Measurements from ENCODE around the gene TRPM7. TPM values are rescaled to one million over a fixed set of nuclear protein-coding genes. Genes with fewer than 3 reads are reported as not detected.

The TRPM7 gene
- total and polyA plus RNA-seq, 2 of the 13 experiments (the other 11 are each of a cell fraction or from before 2014, with no cell fraction given) = 11.0 to 36.0 TPM

DNA sequence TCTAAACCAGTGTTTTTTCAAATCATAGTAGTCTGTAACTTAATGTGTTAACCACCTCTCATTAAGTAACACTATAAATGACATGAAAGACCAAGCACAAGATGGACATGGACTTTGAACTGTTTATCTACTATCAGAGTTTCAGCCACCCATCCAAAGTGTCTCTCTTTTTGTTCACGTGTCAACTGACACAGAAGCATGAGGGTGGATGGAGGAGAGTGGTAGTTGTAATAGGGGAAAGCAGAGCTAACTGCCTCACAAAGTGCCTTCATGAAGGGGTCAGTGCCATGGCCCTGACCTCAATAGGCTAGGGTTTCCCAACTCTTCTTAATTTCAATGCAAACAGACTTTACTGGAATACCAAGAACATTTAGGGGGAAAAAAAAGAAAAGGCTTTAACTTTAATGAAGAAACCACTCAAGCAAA is 32.1 kb upstream of the TRPM7 start (continued):
- TF ChIP-seq, protein P1, sequence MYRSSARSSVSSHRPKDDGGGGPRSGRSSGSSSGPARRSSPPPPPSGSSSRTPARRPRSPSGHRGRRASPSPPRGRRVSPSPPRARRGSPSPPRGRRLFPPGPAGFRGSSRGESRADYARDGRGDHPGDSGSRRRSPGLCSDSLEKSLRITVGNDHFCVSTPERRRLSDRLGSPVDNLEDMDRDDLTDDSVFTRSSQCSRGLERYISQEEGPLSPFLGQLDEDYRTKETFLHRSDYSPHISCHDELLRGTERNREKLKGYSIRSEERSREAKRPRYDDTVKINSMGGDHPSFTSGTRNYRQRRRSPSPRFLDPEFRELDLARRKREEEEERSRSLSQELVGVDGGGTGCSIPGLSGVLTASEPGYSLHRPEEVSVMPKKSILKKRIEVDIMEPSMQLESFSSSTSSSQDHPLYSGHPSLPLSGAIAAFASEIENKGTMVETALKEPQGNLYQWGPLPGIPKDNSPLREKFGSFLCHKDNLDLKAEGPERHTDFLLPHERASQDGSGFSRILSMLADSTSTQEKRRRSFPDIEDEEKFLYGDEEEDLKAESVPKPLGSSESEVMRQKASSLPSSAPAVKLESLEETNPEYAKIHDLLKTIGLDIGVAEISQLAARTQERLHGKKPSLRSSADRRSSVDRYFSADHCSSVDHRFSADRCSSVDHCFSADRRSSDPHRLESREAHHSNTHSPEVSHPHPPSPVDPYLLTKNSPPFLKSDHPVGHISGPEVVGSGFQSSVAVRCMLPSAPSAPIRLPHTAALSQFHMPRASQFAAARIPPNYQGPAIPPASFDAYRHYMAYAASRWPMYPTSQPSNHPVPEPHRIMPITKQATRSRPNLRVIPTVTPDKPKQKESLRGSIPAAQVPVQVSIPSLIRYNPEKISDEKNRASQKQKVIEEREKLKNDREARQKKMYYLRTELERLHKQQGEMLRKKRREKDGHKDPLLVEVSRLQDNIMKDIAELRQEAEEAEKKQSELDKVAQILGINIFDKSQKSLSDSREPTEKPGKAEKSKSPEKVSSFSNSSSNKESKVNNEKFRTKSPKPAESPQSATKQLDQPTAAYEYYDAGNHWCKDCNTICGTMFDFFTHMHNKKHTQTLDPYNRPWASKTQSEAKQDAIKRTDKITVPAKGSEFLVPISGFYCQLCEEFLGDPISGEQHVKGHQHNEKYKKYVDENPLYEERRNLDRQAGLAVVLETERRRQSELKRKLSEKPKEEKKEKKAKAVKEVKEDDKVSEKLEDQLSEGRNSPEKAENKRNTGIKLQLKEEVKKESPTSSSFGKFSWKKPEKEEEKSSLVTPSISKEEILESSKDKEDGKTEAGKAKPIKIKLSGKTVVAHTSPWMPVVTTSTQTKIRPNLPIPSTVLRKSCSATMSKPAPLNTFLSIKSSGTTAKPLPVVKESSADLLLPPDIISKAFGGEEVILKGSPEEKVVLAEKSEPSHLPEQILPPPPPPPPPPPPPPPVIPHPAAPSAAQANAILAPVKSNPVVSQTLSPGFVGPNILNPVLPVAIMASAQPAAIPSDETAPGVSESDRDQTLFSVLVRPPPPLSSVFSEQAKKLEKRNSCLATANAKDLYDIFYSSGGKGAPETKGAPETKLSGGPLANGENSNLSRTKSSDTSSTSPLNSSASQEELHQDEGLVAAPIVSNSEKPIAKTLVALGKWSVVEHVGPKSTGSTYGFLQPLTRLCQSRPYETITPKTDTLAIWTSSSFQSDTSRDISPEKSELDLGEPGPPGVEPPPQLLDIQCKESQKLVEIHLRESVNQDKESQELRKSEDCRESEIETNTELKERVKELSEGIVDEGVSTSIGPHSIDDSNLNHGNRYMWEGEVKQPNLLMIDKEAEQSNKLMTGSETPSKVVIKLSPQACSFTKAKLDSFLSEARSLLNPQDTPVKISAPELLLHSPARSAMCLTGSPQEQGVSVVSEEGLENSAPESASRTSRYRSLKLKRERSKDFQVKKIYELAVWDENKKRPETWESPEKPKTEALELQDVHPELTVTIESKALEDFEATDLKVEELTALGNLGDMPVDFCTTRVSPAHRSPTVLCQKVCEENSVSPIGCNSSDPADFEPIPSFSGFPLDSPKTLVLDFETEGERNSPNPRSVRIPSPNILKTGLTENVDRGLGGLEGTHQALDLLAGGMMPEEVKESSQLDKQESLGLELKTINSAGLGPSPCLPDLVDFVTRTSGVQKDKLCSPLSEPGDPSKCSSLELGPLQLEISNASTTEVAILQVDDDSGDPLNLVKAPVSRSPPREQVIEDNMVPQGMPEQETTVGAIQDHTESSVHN (CRISPR knock-in tag; IDR thresholded peaks at IDR 0.05) = no peak
- TF ChIP-seq ZNF772 (CRISPR knock-in tag; IDR thresholded peaks at IDR 0.05) (peak; percentile 51; the same call in 1 of the 2 replicates), SALL1 (CRISPR knock-in tag; IDR thresholded peaks at IDR 0.05) (peak; percentile 83), HNRNPUL1 (IDR thresholded peaks at IDR 0.05; ENCODE audit: low read depth, low read length) (no peak), SCMH1 (CRISPR knock-in tag; IDR thresholded peaks at IDR 0.05; ENCODE audit: borderline replicate concordance) (no peak), HOXA9 (CRISPR knock-in tag; IDR thresholded peaks at IDR 0.05; ENCODE audit: borderline replicate concordance) (no peak), KLF16 (CRISPR knock-in tag; IDR thresholded peaks at IDR 0.05) (peak in 1 of 2 experiments; percentile 94; a peak in 2 of 4 replicates)
- TF ChIP-seq, protein P2, sequence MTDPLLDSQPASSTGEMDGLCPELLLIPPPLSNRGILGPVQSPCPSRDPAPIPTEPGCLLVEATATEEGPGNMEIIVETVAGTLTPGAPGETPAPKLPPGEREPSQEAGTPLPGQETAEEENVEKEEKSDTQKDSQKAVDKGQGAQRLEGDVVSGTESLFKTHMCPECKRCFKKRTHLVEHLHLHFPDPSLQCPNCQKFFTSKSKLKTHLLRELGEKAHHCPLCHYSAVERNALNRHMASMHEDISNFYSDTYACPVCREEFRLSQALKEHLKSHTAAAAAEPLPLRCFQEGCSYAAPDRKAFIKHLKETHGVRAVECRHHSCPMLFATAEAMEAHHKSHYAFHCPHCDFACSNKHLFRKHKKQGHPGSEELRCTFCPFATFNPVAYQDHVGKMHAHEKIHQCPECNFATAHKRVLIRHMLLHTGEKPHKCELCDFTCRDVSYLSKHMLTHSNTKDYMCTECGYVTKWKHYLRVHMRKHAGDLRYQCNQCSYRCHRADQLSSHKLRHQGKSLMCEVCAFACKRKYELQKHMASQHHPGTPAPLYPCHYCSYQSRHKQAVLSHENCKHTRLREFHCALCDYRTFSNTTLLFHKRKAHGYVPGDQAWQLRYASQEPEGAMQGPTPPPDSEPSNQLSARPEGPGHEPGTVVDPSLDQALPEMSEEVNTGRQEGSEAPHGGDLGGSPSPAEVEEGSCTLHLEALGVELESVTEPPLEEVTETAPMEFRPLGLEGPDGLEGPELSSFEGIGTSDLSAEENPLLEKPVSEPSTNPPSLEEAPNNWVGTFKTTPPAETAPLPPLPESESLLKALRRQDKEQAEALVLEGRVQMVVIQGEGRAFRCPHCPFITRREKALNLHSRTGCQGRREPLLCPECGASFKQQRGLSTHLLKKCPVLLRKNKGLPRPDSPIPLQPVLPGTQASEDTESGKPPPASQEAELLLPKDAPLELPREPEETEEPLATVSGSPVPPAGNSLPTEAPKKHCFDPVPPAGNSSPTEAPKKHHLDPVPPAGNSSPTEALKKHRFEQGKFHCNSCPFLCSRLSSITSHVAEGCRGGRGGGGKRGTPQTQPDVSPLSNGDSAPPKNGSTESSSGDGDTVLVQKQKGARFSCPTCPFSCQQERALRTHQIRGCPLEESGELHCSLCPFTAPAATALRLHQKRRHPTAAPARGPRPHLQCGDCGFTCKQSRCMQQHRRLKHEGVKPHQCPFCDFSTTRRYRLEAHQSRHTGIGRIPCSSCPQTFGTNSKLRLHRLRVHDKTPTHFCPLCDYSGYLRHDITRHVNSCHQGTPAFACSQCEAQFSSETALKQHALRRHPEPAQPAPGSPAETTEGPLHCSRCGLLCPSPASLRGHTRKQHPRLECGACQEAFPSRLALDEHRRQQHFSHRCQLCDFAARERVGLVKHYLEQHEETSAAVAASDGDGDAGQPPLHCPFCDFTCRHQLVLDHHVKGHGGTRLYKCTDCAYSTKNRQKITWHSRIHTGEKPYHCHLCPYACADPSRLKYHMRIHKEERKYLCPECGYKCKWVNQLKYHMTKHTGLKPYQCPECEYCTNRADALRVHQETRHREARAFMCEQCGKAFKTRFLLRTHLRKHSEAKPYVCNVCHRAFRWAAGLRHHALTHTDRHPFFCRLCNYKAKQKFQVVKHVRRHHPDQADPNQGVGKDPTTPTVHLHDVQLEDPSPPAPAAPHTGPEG (CRISPR knock-in tag; IDR thresholded peaks at IDR 0.05) = no peak
- TF ChIP-seq, protein P3, sequence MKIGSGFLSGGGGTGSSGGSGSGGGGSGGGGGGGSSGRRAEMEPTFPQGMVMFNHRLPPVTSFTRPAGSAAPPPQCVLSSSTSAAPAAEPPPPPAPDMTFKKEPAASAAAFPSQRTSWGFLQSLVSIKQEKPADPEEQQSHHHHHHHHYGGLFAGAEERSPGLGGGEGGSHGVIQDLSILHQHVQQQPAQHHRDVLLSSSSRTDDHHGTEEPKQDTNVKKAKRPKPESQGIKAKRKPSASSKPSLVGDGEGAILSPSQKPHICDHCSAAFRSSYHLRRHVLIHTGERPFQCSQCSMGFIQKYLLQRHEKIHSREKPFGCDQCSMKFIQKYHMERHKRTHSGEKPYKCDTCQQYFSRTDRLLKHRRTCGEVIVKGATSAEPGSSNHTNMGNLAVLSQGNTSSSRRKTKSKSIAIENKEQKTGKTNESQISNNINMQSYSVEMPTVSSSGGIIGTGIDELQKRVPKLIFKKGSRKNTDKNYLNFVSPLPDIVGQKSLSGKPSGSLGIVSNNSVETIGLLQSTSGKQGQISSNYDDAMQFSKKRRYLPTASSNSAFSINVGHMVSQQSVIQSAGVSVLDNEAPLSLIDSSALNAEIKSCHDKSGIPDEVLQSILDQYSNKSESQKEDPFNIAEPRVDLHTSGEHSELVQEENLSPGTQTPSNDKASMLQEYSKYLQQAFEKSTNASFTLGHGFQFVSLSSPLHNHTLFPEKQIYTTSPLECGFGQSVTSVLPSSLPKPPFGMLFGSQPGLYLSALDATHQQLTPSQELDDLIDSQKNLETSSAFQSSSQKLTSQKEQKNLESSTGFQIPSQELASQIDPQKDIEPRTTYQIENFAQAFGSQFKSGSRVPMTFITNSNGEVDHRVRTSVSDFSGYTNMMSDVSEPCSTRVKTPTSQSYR (CRISPR knock-in tag; IDR thresholded peaks at IDR 0.05; ENCODE audit: borderline replicate concordance) = peak; percentile 74; the same call in 1 of the 2 replicates
- TF ChIP-seq, protein P4, sequence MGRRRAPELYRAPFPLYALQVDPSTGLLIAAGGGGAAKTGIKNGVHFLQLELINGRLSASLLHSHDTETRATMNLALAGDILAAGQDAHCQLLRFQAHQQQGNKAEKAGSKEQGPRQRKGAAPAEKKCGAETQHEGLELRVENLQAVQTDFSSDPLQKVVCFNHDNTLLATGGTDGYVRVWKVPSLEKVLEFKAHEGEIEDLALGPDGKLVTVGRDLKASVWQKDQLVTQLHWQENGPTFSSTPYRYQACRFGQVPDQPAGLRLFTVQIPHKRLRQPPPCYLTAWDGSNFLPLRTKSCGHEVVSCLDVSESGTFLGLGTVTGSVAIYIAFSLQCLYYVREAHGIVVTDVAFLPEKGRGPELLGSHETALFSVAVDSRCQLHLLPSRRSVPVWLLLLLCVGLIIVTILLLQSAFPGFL (CRISPR knock-in tag; IDR thresholded peaks at IDR 0.05) = no peak
